HEK293 (cell line): Measurements from ENCODE around the gene HUWE1.

ENCODE experiments used
- CTCF ChIA-PET: fragments of 350-600 bp; formaldehyde crosslinking; extraction: SDS; loops from one replicate; lab custom pipeline; 2021; ENCODE audit warnings: antibody characterized with exemption; lab: Yijun Ruan, JAX
- POLR2A ChIA-PET: fragments of 300-600 bp; formaldehyde crosslinking; extraction: SDS; loops from one replicate; lab custom pipeline; 2020; ENCODE audit warnings: antibody characterized with exemption, inconsistent platforms; lab: Yijun Ruan, JAX
- H3K27ac ChIP-seq: fragments of 200-500 bp; sonication (Bioruptor generic); 2 replicates; pipeline ENCODE4 v1.5.1; 2014; ENCODE audit warnings: low read depth, low read length, control low read depth, inconsistent platforms; ENCODE audit errors: extremely low read depth
- H3K36me3 ChIP-seq, 2 experiments: fragments of 200-500 bp in 1 of 2; sonication (Bioruptor generic) in 1 of 2; 1 replicate in 1 of 2; 2 replicates in 1 of 2; pipeline ENCODE4 v1.5.1; 2014 to 2017; ENCODE audit warnings: inconsistent platforms in 2 of 2, low read length in 2 of 2; ENCODE audit not compliant: control insufficient read depth in 2 of 2, insufficient read depth in 1 of 2
- H3K4me1 ChIP-seq: fragments of 200-500 bp; sonication (Bioruptor generic); 2 replicates; pipeline ENCODE4 v1.5.1; 2014; ENCODE audit warnings: mild to moderate bottlenecking, low read length, inconsistent platforms; ENCODE audit not compliant: control insufficient read depth, insufficient read depth
- H3K4me3 ChIP-seq: 2 replicates; pipeline ENCODE4 v1.5.1; 2011; ENCODE audit warnings: low read depth, mild to moderate bottlenecking, control low read depth, low read length, moderate library complexity
- H3K9me3 ChIP-seq: fragments of 200-500 bp; sonication (Bioruptor generic); 2 replicates; pipeline ENCODE4 v1.5.1; 2014; ENCODE audit warnings: low read depth, low read length, inconsistent platforms; ENCODE audit not compliant: control insufficient read depth, insufficient read depth
- CTCF ChIP-seq: fragments of 450-650 bp; formaldehyde crosslinking; IDR thresholded peaks from 2 replicates; pipeline ENCODE4 v1.5.1; 2016; ENCODE audit warnings: missing biosample characterization, missing genetic modification characterization
- ZNF140 ChIP-seq: fragments of 450-650 bp; formaldehyde crosslinking; IDR thresholded peaks from 2 replicates; pipeline ENCODE4 v1.5.1; 2016; ENCODE audit warnings: missing biosample characterization, missing genetic modification characterization
- ZNF221 ChIP-seq: fragments of 450-650 bp; formaldehyde crosslinking; IDR thresholded peaks from 2 replicates; pipeline ENCODE4 v1.5.1; 2017; ENCODE audit warnings: missing biosample characterization, missing genetic modification characterization, borderline replicate concordance
- ZNF239 ChIP-seq: fragments of 450-650 bp; formaldehyde crosslinking; IDR thresholded peaks from 2 replicates; pipeline ENCODE4 v1.5.1; 2016; ENCODE audit warnings: missing biosample characterization, missing genetic modification characterization
- ZNF24 ChIP-seq: fragments of 450-650 bp; formaldehyde crosslinking; IDR thresholded peaks from 2 replicates; pipeline ENCODE4 v1.5.1; 2016; ENCODE audit warnings: missing biosample characterization, missing genetic modification characterization
- ZNF324 ChIP-seq: fragments of 450-650 bp; formaldehyde crosslinking; IDR thresholded peaks from 2 replicates; pipeline ENCODE4 v1.5.1; 2016; ENCODE audit warnings: missing biosample characterization, missing genetic modification characterization
- ZNF350 ChIP-seq: fragments of 450-650 bp; formaldehyde crosslinking; IDR thresholded peaks from 2 replicates; pipeline ENCODE4 v1.5.0; 2017; ENCODE audit warnings: missing biosample characterization, mild to moderate bottlenecking, missing genetic modification characterization
- ZNF544 ChIP-seq: fragments of 450-650 bp; formaldehyde crosslinking; IDR thresholded peaks from 2 replicates; pipeline ENCODE4 v1.5.0; 2017; ENCODE audit warnings: missing biosample characterization, missing genetic modification characterization
- ZNF701 ChIP-seq: fragments of 450-650 bp; formaldehyde crosslinking; IDR thresholded peaks from 2 replicates; pipeline ENCODE4 v1.5.1; 2016; ENCODE audit warnings: missing biosample characterization, missing genetic modification characterization
- ZNF747 ChIP-seq: fragments of 450-650 bp; formaldehyde crosslinking; IDR thresholded peaks from 2 replicates; pipeline ENCODE4 v1.5.1; 2016; ENCODE audit warnings: missing biosample characterization, missing genetic modification characterization
- ZNF777 ChIP-seq: fragments of 450-650 bp; formaldehyde crosslinking; IDR thresholded peaks from 2 replicates; pipeline ENCODE4 v1.5.1; 2017; ENCODE audit warnings: missing biosample characterization, missing genetic modification characterization, borderline replicate concordance
- ZSCAN23 ChIP-seq: fragments of 450-650 bp; formaldehyde crosslinking; IDR thresholded peaks from 2 replicates; pipeline ENCODE4 v1.5.1; 2016; ENCODE audit warnings: missing biosample characterization, missing genetic modification characterization
- TF ChIP-seq, protein P1 (sequence below): fragments of 450-650 bp; formaldehyde crosslinking; IDR thresholded peaks from 2 replicates; pipeline ENCODE4 v1.5.1; 2016; ENCODE audit warnings: missing biosample characterization, missing genetic modification characterization
- TF ChIP-seq, protein P2 (sequence below): fragments of 450-650 bp; formaldehyde crosslinking; IDR thresholded peaks from 2 replicates; pipeline ENCODE4 v1.5.1; 2016; ENCODE audit warnings: missing biosample characterization, missing genetic modification characterization, low read depth
- TF ChIP-seq, protein P3 (sequence below): sonication (generic); formaldehyde crosslinking; IDR thresholded peaks from 2 replicates; pipeline ENCODE4 v1.8.1; 2022; ENCODE audit warnings: mild to moderate bottlenecking, moderate library complexity, missing genetic modification reagents
- TF ChIP-seq, protein P4 (sequence below): fragments of 450-650 bp; formaldehyde crosslinking; IDR thresholded peaks from 2 replicates; pipeline ENCODE4 v1.5.1; 2016; ENCODE audit warnings: missing biosample characterization, missing genetic modification characterization, borderline replicate concordance
- TF ChIP-seq, protein P5 (sequence below): fragments of 450-650 bp; IDR thresholded peaks from 2 replicates; pipeline ENCODE4 v1.5.1; 2018; ENCODE audit warnings: missing biosample characterization, missing genetic modification characterization

The HUWE1 gene

GRCh38 chrX:53630261-53630660 lies 56.3 kb downstream of the HUWE1 start:
- TF ChIP-seq ZNF747 (no peak), ZNF324 (tag by site-specific recombination) (no peak), ZNF24 (tag by site-specific recombination) (no peak), ZNF777 (tag by site-specific recombination) (no peak), ZNF239 (tag by site-specific recombination) (no peak), CTCF (tag by site-specific recombination) (no peak), ZNF701 (no peak), ZNF544 (tag by site-specific recombination) (no peak), ZNF221 (no peak), ZNF140 (no peak), ZNF350 (tag by site-specific recombination) (no peak), ZSCAN23 (no peak)
- TF ChIP-seq, protein P1, sequence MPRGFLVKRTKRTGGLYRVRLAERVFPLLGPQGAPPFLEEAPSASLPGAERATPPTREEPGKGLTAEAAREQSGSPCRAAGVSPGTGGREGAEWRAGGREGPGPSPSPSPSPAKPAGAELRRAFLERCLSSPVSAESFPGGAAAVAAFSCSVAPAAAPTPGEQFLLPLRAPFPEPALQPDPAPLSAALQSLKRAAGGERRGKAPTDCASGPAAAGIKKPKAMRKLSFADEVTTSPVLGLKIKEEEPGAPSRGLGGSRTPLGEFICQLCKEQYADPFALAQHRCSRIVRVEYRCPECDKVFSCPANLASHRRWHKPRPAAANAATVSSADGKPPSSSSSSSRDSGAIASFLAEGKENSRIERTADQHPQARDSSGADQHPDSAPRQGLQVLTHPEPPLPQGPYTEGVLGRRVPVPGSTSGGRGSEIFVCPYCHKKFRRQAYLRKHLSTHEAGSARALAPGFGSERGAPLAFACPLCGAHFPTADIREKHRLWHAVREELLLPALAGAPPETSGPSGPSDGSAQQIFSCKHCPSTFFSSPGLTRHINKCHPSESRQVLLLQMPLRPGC (tag by site-specific recombination), result no peak
- TF ChIP-seq, protein P2, sequence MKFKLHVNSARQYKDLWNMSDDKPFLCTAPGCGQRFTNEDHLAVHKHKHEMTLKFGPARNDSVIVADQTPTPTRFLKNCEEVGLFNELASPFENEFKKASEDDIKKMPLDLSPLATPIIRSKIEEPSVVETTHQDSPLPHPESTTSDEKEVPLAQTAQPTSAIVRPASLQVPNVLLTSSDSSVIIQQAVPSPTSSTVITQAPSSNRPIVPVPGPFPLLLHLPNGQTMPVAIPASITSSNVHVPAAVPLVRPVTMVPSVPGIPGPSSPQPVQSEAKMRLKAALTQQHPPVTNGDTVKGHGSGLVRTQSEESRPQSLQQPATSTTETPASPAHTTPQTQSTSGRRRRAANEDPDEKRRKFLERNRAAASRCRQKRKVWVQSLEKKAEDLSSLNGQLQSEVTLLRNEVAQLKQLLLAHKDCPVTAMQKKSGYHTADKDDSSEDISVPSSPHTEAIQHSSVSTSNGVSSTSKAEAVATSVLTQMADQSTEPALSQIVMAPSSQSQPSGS (tag by site-specific recombination), result no peak
- TF ChIP-seq, protein P3, sequence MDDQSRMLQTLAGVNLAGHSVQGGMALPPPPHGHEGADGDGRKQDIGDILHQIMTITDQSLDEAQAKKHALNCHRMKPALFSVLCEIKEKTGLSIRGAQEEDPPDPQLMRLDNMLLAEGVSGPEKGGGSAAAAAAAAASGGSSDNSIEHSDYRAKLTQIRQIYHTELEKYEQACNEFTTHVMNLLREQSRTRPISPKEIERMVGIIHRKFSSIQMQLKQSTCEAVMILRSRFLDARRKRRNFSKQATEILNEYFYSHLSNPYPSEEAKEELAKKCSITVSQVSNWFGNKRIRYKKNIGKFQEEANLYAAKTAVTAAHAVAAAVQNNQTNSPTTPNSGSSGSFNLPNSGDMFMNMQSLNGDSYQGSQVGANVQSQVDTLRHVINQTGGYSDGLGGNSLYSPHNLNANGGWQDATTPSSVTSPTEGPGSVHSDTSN (CRISPR knock-in tag), result no peak
- TF ChIP-seq, protein P4, sequence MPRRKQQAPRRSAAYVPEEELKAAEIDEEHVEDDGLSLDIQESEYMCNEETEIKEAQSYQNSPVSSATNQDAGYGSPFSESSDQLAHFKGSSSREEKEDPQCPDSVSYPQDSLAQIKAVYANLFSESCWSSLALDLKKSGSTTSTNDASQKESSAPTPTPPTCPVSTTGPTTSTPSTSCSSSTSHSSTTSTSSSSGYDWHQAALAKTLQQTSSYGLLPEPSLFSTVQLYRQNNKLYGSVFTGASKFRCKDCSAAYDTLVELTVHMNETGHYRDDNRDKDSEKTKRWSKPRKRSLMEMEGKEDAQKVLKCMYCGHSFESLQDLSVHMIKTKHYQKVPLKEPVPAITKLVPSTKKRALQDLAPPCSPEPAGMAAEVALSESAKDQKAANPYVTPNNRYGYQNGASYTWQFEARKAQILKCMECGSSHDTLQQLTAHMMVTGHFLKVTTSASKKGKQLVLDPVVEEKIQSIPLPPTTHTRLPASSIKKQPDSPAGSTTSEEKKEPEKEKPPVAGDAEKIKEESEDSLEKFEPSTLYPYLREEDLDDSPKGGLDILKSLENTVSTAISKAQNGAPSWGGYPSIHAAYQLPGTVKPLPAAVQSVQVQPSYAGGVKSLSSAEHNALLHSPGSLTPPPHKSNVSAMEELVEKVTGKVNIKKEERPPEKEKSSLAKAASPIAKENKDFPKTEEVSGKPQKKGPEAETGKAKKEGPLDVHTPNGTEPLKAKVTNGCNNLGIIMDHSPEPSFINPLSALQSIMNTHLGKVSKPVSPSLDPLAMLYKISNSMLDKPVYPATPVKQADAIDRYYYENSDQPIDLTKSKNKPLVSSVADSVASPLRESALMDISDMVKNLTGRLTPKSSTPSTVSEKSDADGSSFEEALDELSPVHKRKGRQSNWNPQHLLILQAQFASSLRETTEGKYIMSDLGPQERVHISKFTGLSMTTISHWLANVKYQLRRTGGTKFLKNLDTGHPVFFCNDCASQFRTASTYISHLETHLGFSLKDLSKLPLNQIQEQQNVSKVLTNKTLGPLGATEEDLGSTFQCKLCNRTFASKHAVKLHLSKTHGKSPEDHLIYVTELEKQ (tag by site-specific recombination), result no peak
- TF ChIP-seq, protein P5, sequence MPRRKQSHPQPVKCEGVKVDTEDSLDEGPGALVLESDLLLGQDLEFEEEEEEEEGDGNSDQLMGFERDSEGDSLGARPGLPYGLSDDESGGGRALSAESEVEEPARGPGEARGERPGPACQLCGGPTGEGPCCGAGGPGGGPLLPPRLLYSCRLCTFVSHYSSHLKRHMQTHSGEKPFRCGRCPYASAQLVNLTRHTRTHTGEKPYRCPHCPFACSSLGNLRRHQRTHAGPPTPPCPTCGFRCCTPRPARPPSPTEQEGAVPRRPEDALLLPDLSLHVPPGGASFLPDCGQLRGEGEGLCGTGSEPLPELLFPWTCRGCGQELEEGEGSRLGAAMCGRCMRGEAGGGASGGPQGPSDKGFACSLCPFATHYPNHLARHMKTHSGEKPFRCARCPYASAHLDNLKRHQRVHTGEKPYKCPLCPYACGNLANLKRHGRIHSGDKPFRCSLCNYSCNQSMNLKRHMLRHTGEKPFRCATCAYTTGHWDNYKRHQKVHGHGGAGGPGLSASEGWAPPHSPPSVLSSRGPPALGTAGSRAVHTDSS (tag by site-specific recombination), result no peak
- no peak overlapping the region for H3K27ac ChIP-seq
- no peaks in the 10 kb centered on the region for H3K4me1 ChIP-seq
- H3K9me3 ChIP-seq, result no peaks in the 10 kb centered on the region
- CTCF ChIA-PET, result interaction anchor here (0.6 kb wide), 1 partner anchor 19 kb away, joined by 4 read pairs; no protein-coding TSS in a partner anchor
- H3K36me3 ChIP-seq, result peaks cover 59 to 92% of the 10 kb centered on the region in 2 experiments
- H3K4me3 ChIP-seq, result no peak overlapping the region
- POLR2A ChIA-PET, result no interaction called here
